Smooth muscle cell of the brain vasculature (primary cell): ENCODE data around the gene PLCB1.

Experiments
- DNase-seq: peaks from one replicate; pipeline ENCODE4 v3.0.0-alpha.2; 2012; ENCODE audit warnings: low read depth, low spot score

The PLCB1 gene

GRCh38 chr20:8246153-8246552 lies 114.1 kb downstream of the PLCB1 start:
- peak; percentile 61 for DNase-seq

- no peak for DNase-seq
Observed at GRCh38 chr20:8246716-8247115, 114.7 kb downstream of the PLCB1 start.

- no peak for DNase-seq
Observed at GRCh38 chr20:8248051-8248450, 116.0 kb downstream of the PLCB1 start.

- no peak for DNase-seq
Observed at GRCh38 chr20:8249634-8250033, 117.6 kb downstream of the PLCB1 start.

- no peak for DNase-seq
Observed at GRCh38 chr20:8250539-8251200, 118.6 kb downstream of the PLCB1 start.

GRCh38 chr20:8251201-8251575 lies 119.1 kb downstream of the PLCB1 start:
- no peak for DNase-seq

- peak; percentile 21 for DNase-seq
Observed at GRCh38 chr20:8254911-8255582, 123.0 kb downstream of the PLCB1 start.

GRCh38 chr20:8255945-8256632 lies 124.0 kb downstream of the PLCB1 start:
- no peak for DNase-seq

GRCh38 chr20:8260837-8261251 lies 128.8 kb downstream of the PLCB1 start:
- no peak for DNase-seq

GRCh38 chr20:8262721-8263120 lies 130.7 kb downstream of the PLCB1 start:
- DNase-seq = no peak

GRCh38 chr20:8265588-8265987 lies 133.5 kb downstream of the PLCB1 start:
- no peak for DNase-seq

GRCh38 chr20:8267009-8267408 lies 134.9 kb downstream of the PLCB1 start:
- peak; percentile 65 for DNase-seq

- DNase-seq = no peak
Observed at GRCh38 chr20:8271727-8272126, 139.7 kb downstream of the PLCB1 start.

- DNase-seq = no peak
Observed at GRCh38 chr20:8272766-8273165, 140.7 kb downstream of the PLCB1 start.

GRCh38 chr20:8284902-8285301 lies 152.8 kb downstream of the PLCB1 start:
- no peak for DNase-seq

GRCh38 chr20:8287340-8287739 lies 155.3 kb downstream of the PLCB1 start:
- no peak for DNase-seq

GRCh38 chr20:8291200-8291599 lies 159.1 kb downstream of the PLCB1 start:
- DNase-seq = no peak

GRCh38 chr20:8291873-8292272 lies 159.8 kb downstream of the PLCB1 start:
- DNase-seq = no peak

- no peak for DNase-seq
Observed at GRCh38 chr20:8292793-8293192, 160.7 kb downstream of the PLCB1 start.

GRCh38 chr20:8293750-8294149 lies 161.7 kb downstream of the PLCB1 start:
- no peak for DNase-seq

GRCh38 chr20:8296536-8296935 lies 164.5 kb downstream of the PLCB1 start:
- no peak for DNase-seq

- no peak for DNase-seq
Observed at GRCh38 chr20:8298426-8299043, 166.5 kb downstream of the PLCB1 start.
